Endodermal cell (in vitro differentiated cells): ENCODE results near the gene AXL. TPM values are rescaled to one million over a fixed set of nuclear protein-coding genes. Genes with fewer than 3 reads are reported as not detected.

ENCODE experiments used
- DNase-seq: peaks from one replicate; pipeline ENCODE4 v3.0.0-alpha.2; 2017
- H3K27ac ChIP-seq: 2 replicates; pipeline ENCODE4 v1.5.1; 2013; ENCODE audit warnings: mild to moderate bottlenecking, low read depth, low read length, moderate library complexity
- H3K27me3 ChIP-seq: 2 replicates; pipeline ENCODE4 v1.6.1; 2013; ENCODE audit warnings: mild to moderate bottlenecking, low read length, moderate library complexity; ENCODE audit not compliant: insufficient read depth, control insufficient read depth, poor library complexity, severe bottlenecking
- H3K36me3 ChIP-seq: 2 replicates; pipeline ENCODE4 v1.7.0; 2013; ENCODE audit warnings: mild to moderate bottlenecking, low read length, moderate library complexity; ENCODE audit not compliant: control insufficient read depth, insufficient read depth
- H3K4me1 ChIP-seq: one replicate; pipeline ENCODE4 v1.7.0; 2013; ENCODE audit warnings: low read length; ENCODE audit not compliant: control insufficient read depth, insufficient read depth
- H3K4me3 ChIP-seq: 2 replicates; pipeline ENCODE4 v1.5.1; 2013; ENCODE audit warnings: mild to moderate bottlenecking, low read length, moderate library complexity
- H3K9ac ChIP-seq: 2 replicates; pipeline ENCODE4 v1.6.1; 2013; ENCODE audit warnings: mild to moderate bottlenecking, low read length, moderate library complexity; ENCODE audit not compliant: poor library complexity, severe bottlenecking; ENCODE audit errors: extremely low read depth
- H3K9me3 ChIP-seq: 2 replicates; pipeline ENCODE4 v1.6.1; 2013; ENCODE audit warnings: mild to moderate bottlenecking, low read length, moderate library complexity; ENCODE audit not compliant: control insufficient read depth
- H3K27ac Mint-ChIP-seq: 2 replicates; pipeline ENCODE4 v1.8.0; 2020; ENCODE audit warnings: mixed read lengths
- H3K27me3 Mint-ChIP-seq: 2 replicates; pipeline ENCODE4 v1.8.0; 2021; ENCODE audit warnings: mild to moderate bottlenecking, mixed read lengths; ENCODE audit not compliant: insufficient read depth
- H3K36me3 Mint-ChIP-seq: 2 replicates; pipeline ENCODE4 v1.8.0; 2020; ENCODE audit warnings: low read depth, mixed read lengths
- H3K4me1 Mint-ChIP-seq: 2 replicates; pipeline ENCODE4 v1.8.0; 2020; ENCODE audit warnings: mixed read lengths
- H3K4me3 Mint-ChIP-seq: 2 replicates; pipeline ENCODE4 v1.8.0; 2020; ENCODE audit warnings: mild to moderate bottlenecking, moderate library complexity, mixed read lengths
- H3K9me3 Mint-ChIP-seq: 2 replicates; pipeline ENCODE4 v1.8.0; 2020; ENCODE audit warnings: mild to moderate bottlenecking, mixed read lengths
- WGBS, 2 experiments: methylation state at CpG; one replicate each; pipeline versions ENCODE4 v1.1.5 to v1.1.7; 2013; ENCODE audit warnings: missing lambda C conversion rate in 2 of 2, mixed read lengths in 1 of 2; ENCODE audit not compliant: insufficient coverage in 1 of 2, insufficient read length in 1 of 2; 5-methylcytosine and 5-hydroxymethylcytosine counted together
- total RNA-seq, 2 donors: library from RNA; stranded (reverse); fragmentation: NEBNext Ultra II Directional in 1 of 2; extraction: Animal tissue kit (Norgen Biotek cat#: 25700) in 1 of 2; gene quantifications; 2 replicates in 1 of 2; 3 replicates in 1 of 2; pipeline ENCODE4 v1.2.1, GENCODE V29; 2021
- TF ChIP-seq, protein P1 (sequence below): fragments of 200-600 bp; sonication (generic); conservative IDR thresholded peaks from 2 replicates; pipeline ENCODE4 v1.5.0; 2021; ENCODE audit warnings: antibody characterized with exemption, mild to moderate bottlenecking

AXL gene
- total RNA-seq, 2 donors from 2014 or later = 10.9 to 14.1 TPM

DNA sequence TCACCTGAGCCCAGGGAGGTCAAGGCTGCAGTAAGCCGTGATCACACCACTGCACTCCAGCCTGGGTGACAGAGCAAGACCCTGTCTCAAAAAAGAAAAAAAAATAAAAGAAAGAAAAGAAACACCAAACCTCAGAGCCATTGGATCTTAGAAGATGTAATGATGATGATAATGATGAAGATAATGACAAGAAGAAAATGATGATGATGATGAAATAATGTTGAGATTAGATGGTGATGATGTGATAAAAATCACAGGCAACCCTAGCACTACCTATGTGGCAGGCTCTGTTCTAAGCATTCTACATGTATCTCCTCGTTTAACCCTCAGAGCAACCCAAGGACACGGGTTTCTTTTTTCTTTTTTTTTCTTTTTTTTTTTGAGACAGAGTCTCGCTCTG lies 25.1 kb downstream of the AXL start:
- H3K4me1 Mint-ChIP-seq = no peaks in the 10 kb centered on the region
- Histone ChIP-seq H3K9me3 (no peaks in the 10 kb centered on the region), H3K4me3 (no peak overlapping the region), H3K4me1 (no peaks in the 10 kb centered on the region), H3K36me3 (no peaks in the 10 kb centered on the region), H3K27ac (no peak overlapping the region), H3K9ac (no peak overlapping the region), H3K27me3 (no peaks in the 10 kb centered on the region)
- TF ChIP-seq, protein P1, sequence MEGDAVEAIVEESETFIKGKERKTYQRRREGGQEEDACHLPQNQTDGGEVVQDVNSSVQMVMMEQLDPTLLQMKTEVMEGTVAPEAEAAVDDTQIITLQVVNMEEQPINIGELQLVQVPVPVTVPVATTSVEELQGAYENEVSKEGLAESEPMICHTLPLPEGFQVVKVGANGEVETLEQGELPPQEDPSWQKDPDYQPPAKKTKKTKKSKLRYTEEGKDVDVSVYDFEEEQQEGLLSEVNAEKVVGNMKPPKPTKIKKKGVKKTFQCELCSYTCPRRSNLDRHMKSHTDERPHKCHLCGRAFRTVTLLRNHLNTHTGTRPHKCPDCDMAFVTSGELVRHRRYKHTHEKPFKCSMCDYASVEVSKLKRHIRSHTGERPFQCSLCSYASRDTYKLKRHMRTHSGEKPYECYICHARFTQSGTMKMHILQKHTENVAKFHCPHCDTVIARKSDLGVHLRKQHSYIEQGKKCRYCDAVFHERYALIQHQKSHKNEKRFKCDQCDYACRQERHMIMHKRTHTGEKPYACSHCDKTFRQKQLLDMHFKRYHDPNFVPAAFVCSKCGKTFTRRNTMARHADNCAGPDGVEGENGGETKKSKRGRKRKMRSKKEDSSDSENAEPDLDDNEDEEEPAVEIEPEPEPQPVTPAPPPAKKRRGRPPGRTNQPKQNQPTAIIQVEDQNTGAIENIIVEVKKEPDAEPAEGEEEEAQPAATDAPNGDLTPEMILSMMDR = no peak
- WGBS, 2 experiments = 91% methylated on average over 3 of the region's 4 CpGs; no CpG with 5 or more reads in 1 of the 2 experiments
- peaks cover 24% of the 10 kb centered on the region for H3K36me3 Mint-ChIP-seq
- no peak overlapping the region for H3K4me3 Mint-ChIP-seq
- H3K9me3 Mint-ChIP-seq = no peaks in the 10 kb centered on the region
- no peaks in the 10 kb centered on the region for H3K27me3 Mint-ChIP-seq
- H3K27ac Mint-ChIP-seq = no peak overlapping the region
- DNase-seq = no peak

DNA sequence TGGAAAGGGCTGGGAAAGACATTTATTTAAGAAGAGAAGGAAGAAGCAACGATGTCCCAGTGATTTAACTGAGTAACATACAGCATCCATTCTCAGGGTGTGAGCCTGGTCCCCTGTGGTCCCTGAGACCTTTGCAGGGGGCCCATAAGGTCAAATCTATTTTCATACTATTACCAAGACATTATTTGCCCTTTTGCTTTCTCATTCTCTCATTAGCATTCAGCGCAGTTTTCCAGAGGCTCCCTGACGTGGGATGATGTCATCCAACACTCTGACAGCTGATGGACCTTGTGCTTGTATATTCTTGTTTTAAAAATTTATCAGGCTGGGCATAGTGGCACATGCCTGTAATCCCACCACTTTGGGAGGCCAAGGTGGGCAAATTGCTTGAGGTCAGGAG lies 26.8 kb downstream of the AXL start:
- peaks cover 24% of the 10 kb centered on the region for H3K36me3 Mint-ChIP-seq
- no peaks in the 10 kb centered on the region for H3K4me1 Mint-ChIP-seq
- H3K4me3 ChIP-seq = no peak overlapping the region
- no peak for DNase-seq
- H3K36me3 ChIP-seq = no peaks in the 10 kb centered on the region
- TF ChIP-seq, protein P1 = no peak
- no peak overlapping the region for H3K27ac Mint-ChIP-seq
- H3K4me1 ChIP-seq = no peaks in the 10 kb centered on the region
- H3K27me3 Mint-ChIP-seq = no peaks in the 10 kb centered on the region
- H3K9me3 Mint-ChIP-seq = no peaks in the 10 kb centered on the region
- H3K4me3 Mint-ChIP-seq = no peak overlapping the region
- no peaks in the 10 kb centered on the region for H3K27me3 ChIP-seq
- 97 to 100% methylated on average over 1 to 3 of the region's 3 CpGs for WGBS, 2 experiments
- H3K27ac ChIP-seq = no peak overlapping the region
- H3K9me3 ChIP-seq = no peaks in the 10 kb centered on the region
- H3K9ac ChIP-seq = no peak overlapping the region

DNA sequence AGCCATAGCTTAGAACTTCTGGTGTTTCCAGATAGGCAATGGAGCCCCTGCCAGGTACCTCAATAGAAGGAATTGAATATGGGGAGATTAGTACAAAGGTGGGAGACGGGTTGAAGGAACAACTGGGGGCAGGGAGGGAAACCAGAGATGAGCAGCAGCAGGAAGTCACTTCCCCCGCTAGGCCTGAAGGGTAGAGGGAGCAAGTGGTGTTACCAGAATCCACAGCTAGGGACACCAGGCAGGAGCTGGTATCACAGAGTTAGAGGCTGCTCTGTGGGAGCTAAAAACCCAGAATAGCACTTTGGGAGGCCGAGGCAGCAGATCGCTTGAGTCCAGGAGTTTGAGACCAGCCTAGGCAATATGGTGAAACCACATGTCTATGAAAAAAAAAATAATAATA lies 29.9 kb downstream of the AXL start:
- Mint-ChIP-seq H3K4me1 (no peaks in the 10 kb centered on the region), H3K36me3 (peaks cover 29% of the 10 kb centered on the region), H3K27ac (no peak overlapping the region), H3K27me3 (no peaks in the 10 kb centered on the region), H3K9me3 (no peaks in the 10 kb centered on the region), H3K4me3 (no peak overlapping the region)
- TF ChIP-seq, protein P1 = peak; percentile 50
- no peaks in the 10 kb centered on the region for H3K9me3 ChIP-seq
- DNase-seq = peak; percentile 70
- no peak overlapping the region for H3K4me3 ChIP-seq
- H3K27me3 ChIP-seq = no peaks in the 10 kb centered on the region
- no peaks in the 10 kb centered on the region for H3K36me3 ChIP-seq
- no peak overlapping the region for H3K27ac ChIP-seq
- H3K4me1 ChIP-seq = no peaks in the 10 kb centered on the region
- no peak overlapping the region for H3K9ac ChIP-seq
- 93 to 96% methylated on average over 3 to 4 of the region's 4 CpGs for WGBS, 2 experiments
